GM10847 (cell line): ENCODE data around the gene CDH15.

Experiments used
- POLR2A ChIP-seq: IDR thresholded peaks from 2 replicates; pipeline ENCODE4 v1.6.1; 2011; ENCODE audit not compliant: insufficient read length; ENCODE audit errors: extremely low read depth

CDH15 gene

DNA sequence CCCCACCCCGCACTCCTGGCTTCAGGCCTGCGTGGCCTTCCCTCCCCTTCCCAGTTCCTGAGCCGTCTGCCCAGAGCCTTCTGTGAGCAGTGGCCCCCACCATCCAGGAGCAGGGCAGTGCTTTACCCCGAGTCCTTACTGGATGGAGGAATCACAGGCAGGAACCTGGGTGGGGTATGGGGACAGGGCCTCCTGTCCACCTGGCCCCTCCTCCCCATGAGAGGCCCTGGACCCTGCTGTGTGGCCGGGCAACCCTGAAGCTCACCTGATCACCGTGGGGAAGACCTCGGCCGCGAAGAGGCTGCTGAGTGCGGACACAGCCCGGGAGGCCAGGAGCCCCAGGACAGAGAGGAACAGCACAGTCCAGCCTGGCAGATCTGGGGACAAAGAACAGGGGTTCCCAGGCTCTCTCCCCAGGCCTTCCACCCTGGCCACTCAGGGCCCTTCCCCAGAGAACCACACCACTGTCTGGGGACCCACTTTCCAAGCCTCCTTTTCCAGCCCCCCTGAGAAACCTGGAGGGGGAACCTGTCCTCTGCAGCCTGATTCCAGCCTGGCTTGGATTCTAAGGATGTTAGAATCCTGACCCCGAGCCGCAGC lies 25.6 kb downstream of the CDH15 start:
- TF ChIP-seq POLR2A: no peak

DNA sequence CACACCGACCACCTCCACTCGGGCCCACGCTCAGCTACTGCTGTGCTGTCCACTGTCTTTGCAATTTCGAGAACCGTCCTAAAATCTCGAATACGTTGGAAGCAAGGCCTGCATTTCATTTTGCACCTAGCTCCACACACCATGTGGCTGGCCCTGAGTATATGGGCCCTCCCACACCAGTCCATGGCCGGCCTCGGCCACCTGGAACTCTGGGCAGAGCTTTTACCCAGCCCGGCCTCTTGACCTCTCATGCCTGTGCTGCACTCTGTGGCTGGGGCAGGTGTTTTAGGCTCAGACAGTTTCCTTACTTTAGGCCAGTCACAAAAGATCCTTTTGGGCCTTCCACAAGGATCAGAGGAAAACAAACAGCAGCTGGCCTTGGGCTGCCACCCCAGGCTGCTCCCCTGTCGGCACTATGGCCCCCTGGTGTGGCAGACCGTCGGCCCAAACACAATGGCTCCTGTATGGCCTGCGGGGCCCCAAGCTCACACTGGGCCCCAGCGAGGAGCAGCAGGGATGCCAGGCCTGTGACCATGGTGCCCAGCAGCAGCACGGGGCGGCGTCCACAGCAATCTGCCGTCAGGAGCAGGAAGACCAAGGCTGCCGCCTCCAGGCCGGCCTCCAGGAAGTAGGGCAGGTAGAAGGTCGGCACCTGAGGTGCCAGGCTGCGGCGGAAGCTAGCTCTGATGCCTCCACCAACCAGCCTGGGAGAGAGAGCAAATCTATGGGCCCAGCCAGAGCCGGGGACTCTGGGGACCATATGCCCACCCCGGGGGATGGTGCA lies 26.3 kb downstream of the CDH15 start:
- no peak for TF ChIP-seq POLR2A

GRCh38 chr16:89198417-89199240 lies 27.1 kb downstream of the CDH15 start:
- TF ChIP-seq POLR2A: no peak

DNA sequence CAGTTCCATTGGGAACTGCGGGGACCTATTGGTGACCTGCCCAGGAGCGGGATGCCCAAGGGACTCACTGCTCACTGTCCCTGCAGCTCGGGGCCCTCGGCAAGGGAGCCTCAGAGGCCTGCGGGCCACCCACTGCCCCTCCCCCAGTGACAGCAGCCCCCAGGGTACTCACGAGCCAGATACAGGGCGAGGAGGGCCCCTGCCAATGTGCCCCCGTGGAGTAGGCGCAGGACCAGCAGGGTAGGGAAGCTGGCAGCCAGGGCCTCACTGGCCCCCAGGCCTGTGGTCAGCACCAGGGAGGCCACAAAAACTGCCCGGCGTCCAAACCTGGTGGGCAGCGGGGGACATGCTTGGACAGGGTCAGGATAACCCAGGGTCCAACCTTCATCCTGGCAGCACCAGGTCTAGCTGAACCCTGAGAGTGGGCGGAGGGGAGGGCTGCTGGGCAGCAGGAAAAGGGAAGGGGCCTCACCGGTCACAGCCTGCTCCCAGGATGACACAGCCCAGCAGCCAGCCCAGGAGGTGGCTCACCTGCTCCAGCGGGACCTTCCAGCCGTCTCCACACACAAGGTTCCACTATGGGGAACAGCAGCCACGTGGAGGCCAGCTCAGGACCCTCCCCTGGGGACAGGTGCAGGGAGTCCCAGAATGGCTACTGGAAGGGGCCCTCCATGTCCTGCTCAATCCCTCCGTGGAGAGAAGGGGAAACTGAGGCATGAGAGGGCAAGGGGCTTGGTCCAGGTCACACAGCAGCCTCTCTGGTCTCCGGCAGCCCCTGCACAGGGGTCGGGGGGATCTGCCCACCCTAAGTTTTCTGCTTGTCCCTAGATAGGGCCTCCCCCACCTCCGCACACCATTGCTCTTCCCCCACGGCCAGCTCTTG lies 27.9 kb downstream of the CDH15 start:
- no peak for TF ChIP-seq POLR2A

DNA sequence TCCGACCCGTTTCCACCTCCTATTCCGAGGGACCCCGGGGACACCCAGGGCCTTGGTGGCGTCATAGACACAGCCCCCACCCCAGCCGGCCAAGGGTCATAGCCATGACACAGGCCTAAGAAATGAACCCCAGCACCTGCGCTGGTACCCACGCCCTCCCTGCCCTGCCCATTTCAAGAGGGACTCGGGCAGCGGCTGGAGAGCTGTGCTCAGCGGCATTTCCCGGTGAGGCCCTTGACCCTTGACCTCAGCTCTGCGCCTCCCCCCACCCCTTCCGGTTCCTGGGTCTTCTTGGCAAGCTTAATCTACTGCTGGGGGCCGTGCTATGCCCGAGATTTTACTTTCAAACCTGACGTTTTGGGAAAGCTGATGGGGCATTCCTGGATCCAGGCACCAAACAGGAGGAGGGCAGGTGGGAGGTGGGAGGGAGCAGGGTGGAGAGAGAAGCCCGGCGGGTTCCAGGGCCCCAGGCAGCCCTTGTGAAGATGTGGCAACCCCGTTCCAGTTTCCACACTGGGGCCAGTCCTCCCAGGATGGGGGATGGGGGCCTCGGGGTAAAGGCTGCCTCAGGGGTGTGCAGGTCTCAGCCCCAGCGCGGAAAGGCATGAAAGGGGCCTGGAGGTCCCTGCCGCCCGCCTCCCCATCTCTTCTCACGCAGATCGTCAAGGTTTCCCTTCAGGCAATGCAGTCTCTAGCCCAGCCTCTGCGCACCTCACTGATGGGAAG lies 28.7 kb downstream of the CDH15 start, which contains the start of gene SLC22A31:
Gene SLC22A31 (minus strand): TSS at position 414 of the 726 bp plus-strand sequence. CDS start 36 bp downstream, at position 378.
- TF ChIP-seq POLR2A: no peak

DNA sequence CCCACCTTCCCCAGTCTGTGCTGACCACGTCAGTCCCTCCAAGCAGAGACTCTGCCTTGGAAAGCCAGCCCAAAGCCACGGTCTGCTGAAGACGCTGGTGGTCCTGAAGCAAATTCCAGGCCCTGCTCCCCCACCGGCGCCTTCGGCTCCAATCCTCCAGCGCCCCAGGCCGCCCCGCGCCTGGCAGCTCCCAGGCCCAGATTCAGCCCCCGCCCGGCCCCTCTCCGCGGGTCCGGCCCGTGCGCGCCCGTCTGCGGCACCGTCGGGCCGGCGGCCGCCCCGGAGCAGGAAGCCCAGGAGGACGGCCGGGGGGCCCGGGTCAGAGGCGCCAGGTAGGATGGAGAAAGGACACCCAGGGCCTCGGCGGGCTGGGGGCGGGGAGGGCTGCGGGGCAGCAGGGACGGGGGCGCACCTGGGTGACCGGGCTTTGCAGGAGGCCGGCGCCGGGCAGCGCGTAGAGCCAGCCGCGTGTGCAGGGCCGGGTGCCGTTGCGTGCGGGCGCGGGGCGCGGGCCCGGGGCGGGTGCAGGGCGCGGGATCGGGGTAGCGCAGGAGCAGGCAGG lies 29.4 kb downstream of the CDH15 start:
- TF ChIP-seq POLR2A: no peak

- TF ChIP-seq POLR2A: no peak
Measured at GRCh38 chr16:89201439-89202377, 30.2 kb downstream of the CDH15 start.

GRCh38 chr16:89202422-89203215 lies 31.1 kb downstream of the CDH15 start:
- TF ChIP-seq POLR2A: no peak

DNA sequence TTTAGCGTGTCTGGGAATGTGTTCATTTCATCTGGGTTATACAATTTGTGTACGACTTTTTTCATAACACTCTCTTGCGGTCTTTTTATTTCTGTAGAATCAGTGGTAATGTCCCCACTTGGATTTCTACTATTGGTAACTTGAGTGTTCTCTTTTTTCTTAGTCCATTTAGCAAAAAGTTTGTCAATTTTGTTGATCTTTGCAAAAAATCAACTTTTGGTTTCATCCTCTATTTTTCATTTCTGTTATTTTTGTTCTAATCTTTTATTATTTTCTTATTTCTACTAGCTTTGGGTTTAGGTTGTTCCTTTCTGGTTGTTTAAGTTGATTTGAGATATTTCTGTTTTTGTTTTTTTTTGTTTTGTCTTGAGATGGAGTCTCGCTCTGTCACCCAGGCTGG lies 36.4 kb downstream of the CDH15 start:
- no peak for TF ChIP-seq POLR2A

DNA sequence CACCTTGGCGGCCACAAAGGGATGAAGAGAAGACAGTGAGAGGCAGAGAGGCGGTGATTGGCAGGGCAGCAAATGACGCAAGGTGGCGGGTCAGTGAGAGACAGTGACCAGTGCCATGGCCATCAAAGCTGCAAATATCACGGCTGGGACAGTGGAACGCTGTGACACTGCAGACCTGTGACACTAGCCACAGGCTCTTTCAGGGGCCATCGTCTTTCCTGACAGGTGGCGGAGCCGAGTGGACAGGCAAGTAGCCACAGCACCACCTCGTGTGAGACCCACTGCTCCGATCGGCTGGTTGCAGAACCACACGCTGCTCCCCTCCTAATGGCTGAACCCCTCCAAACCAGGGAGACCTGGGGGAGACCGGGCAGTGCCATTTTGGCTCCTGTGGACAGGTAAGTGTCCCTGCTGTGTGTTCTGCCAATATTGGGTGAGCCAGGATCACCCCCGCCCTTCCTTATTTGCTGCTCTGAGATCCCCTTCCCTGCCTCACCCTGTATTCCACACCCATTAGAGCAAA lies 38.0 kb downstream of the CDH15 start:
- no peak for TF ChIP-seq POLR2A

GRCh38 chr16:89210165-89210903 lies 38.8 kb downstream of the CDH15 start:
- TF ChIP-seq POLR2A: no peak
